Ovary (tissue), 3 donors: ENCODE data around the gene SLC6A16.
"Not testable (repeated sequence)": the region's sequence is repeated elsewhere in the genome, so short reads cannot be mapped to it uniquely, and the experiment has no call there.

Experiments used
- CTCF ChIP-seq, 3 donors: fragments of 450-650 bp in 2 of 3; fragments of 200-600 bp in 1 of 3; IDR thresholded peaks; one replicate each; pipeline versions ENCODE4 v1.5.1 to v1.8.0; 2016 to 2022; ENCODE audit warnings: antibody characterized with exemption in 3 of 3, mild to moderate bottlenecking in 1 of 3
- POLR2A ChIP-seq: fragments of 450-650 bp; IDR thresholded peaks from one replicate; pipeline ENCODE4 v1.6.1; 2017; ENCODE audit warnings: antibody characterized with exemption, mild to moderate bottlenecking, moderate library complexity
- donor health status: DM: no; HTN: no; CAD: no.

GRCh38 chr19:49306734-49307133 is 18.3 kb downstream of the SLC6A16 start:
- TF ChIP-seq CTCF (IDR thresholded peaks at IDR 0.05); POLR2A: not testable (repeated sequence)
